HEK293 (cell line): ENCODE data around the gene LGALS3BP.

Source experiments
- CTCF ChIA-PET: fragments of 350-600 bp; formaldehyde crosslinking; extraction: SDS; loops from one replicate; lab custom pipeline; 2021; ENCODE audit warnings: antibody characterized with exemption; lab: Yijun Ruan, JAX
- POLR2A ChIA-PET: fragments of 300-600 bp; formaldehyde crosslinking; extraction: SDS; loops from one replicate; lab custom pipeline; 2020; ENCODE audit warnings: antibody characterized with exemption, inconsistent platforms; lab: Yijun Ruan, JAX
- H3K27ac ChIP-seq: fragments of 200-500 bp; sonication (Bioruptor generic); 2 replicates; pipeline ENCODE4 v1.5.1; 2014; ENCODE audit warnings: low read depth, low read length, control low read depth, inconsistent platforms; ENCODE audit errors: extremely low read depth
- H3K36me3 ChIP-seq, 2 experiments: fragments of 200-500 bp in 1 of 2; sonication (Bioruptor generic) in 1 of 2; 1 replicate in 1 of 2; 2 replicates in 1 of 2; pipeline ENCODE4 v1.5.1; 2014 to 2017; ENCODE audit warnings: inconsistent platforms in 2 of 2, low read length in 2 of 2; ENCODE audit not compliant: control insufficient read depth in 2 of 2, insufficient read depth in 1 of 2
- H3K4me1 ChIP-seq: fragments of 200-500 bp; sonication (Bioruptor generic); 2 replicates; pipeline ENCODE4 v1.5.1; 2014; ENCODE audit warnings: mild to moderate bottlenecking, low read length, inconsistent platforms; ENCODE audit not compliant: control insufficient read depth, insufficient read depth
- H3K4me3 ChIP-seq: 2 replicates; pipeline ENCODE4 v1.5.1; 2011; ENCODE audit warnings: low read depth, mild to moderate bottlenecking, control low read depth, low read length, moderate library complexity
- H3K9me3 ChIP-seq: fragments of 200-500 bp; sonication (Bioruptor generic); 2 replicates; pipeline ENCODE4 v1.5.1; 2014; ENCODE audit warnings: low read depth, low read length, inconsistent platforms; ENCODE audit not compliant: control insufficient read depth, insufficient read depth
- KLF1 ChIP-seq: fragments of 450-650 bp; formaldehyde crosslinking; IDR thresholded peaks from 2 replicates; pipeline ENCODE4 v1.5.1; 2016; ENCODE audit warnings: missing biosample characterization, missing genetic modification characterization
- KLF17 ChIP-seq: fragments of 450-650 bp; formaldehyde crosslinking; IDR thresholded peaks from 2 replicates; pipeline ENCODE4 v1.5.1; 2016; ENCODE audit warnings: missing biosample characterization, missing genetic modification characterization
- SP3 ChIP-seq: fragments of 450-650 bp; formaldehyde crosslinking; IDR thresholded peaks from 2 replicates; pipeline ENCODE4 v1.5.1; 2016; ENCODE audit warnings: missing biosample characterization, missing genetic modification characterization
- ZBTB17 ChIP-seq: fragments of 450-650 bp; formaldehyde crosslinking; IDR thresholded peaks from 2 replicates; pipeline ENCODE4 v1.5.1; 2016; ENCODE audit warnings: missing biosample characterization, missing genetic modification characterization
- ZBTB8A ChIP-seq: fragments of 450-650 bp; formaldehyde crosslinking; IDR thresholded peaks from 2 replicates; pipeline ENCODE4 v1.5.1; 2016; ENCODE audit warnings: missing biosample characterization, missing genetic modification characterization
- ZNF146 ChIP-seq: fragments of 450-650 bp; formaldehyde crosslinking; IDR thresholded peaks from 2 replicates; pipeline ENCODE4 v1.5.1; 2016; ENCODE audit warnings: missing biosample characterization, missing genetic modification characterization
- ZNF175 ChIP-seq: fragments of 450-650 bp; formaldehyde crosslinking; IDR thresholded peaks from 2 replicates; pipeline ENCODE4 v1.5.1; 2016; ENCODE audit warnings: missing biosample characterization, missing genetic modification characterization
- ZNF24 ChIP-seq: fragments of 450-650 bp; formaldehyde crosslinking; IDR thresholded peaks from 2 replicates; pipeline ENCODE4 v1.5.1; 2016; ENCODE audit warnings: missing biosample characterization, missing genetic modification characterization
- ZNF26 ChIP-seq: fragments of 450-650 bp; formaldehyde crosslinking; IDR thresholded peaks from 2 replicates; pipeline ENCODE4 v1.5.1; 2016; ENCODE audit warnings: missing biosample characterization, missing genetic modification characterization
- ZNF423 ChIP-seq: fragments of 450-650 bp; formaldehyde crosslinking; IDR thresholded peaks from 2 replicates; pipeline ENCODE4 v1.5.1; 2016; ENCODE audit warnings: missing biosample characterization, missing genetic modification characterization
- ZNF501 ChIP-seq: fragments of 450-650 bp; formaldehyde crosslinking; IDR thresholded peaks from 2 replicates; pipeline ENCODE4 v1.5.1; 2016; ENCODE audit warnings: missing biosample characterization, missing genetic modification characterization
- ZNF544 ChIP-seq: fragments of 450-650 bp; formaldehyde crosslinking; IDR thresholded peaks from 2 replicates; pipeline ENCODE4 v1.5.0; 2017; ENCODE audit warnings: missing biosample characterization, missing genetic modification characterization
- ZNF600 ChIP-seq: fragments of 450-650 bp; formaldehyde crosslinking; IDR thresholded peaks from 2 replicates; pipeline ENCODE4 v1.5.1; 2016; ENCODE audit warnings: missing biosample characterization, missing genetic modification characterization
- ZNF621 ChIP-seq: fragments of 450-650 bp; formaldehyde crosslinking; IDR thresholded peaks from 2 replicates; pipeline ENCODE4 v1.5.1; 2017; ENCODE audit warnings: missing biosample characterization, missing genetic modification characterization
- ZNF639 ChIP-seq: fragments of 450-650 bp; formaldehyde crosslinking; IDR thresholded peaks from 2 replicates; pipeline ENCODE4 v1.5.1; 2016; ENCODE audit warnings: missing biosample characterization, missing genetic modification characterization
- ZNF785 ChIP-seq: fragments of 450-650 bp; formaldehyde crosslinking; IDR thresholded peaks from 2 replicates; pipeline ENCODE4 v1.5.1; 2016; ENCODE audit warnings: missing biosample characterization, missing genetic modification characterization
- ZNF792 ChIP-seq: fragments of 450-650 bp; formaldehyde crosslinking; IDR thresholded peaks from 2 replicates; pipeline ENCODE4 v1.5.1; 2016; ENCODE audit warnings: missing biosample characterization, missing genetic modification characterization
- ZSCAN16 ChIP-seq: fragments of 450-650 bp; formaldehyde crosslinking; IDR thresholded peaks from 2 replicates; pipeline ENCODE4 v1.5.1; 2016; ENCODE audit warnings: missing biosample characterization, missing genetic modification characterization
- ZSCAN4 ChIP-seq: fragments of 450-650 bp; formaldehyde crosslinking; IDR thresholded peaks from 2 replicates; pipeline ENCODE4 v1.5.1; 2017; ENCODE audit warnings: missing biosample characterization, missing genetic modification characterization

LGALS3BP gene

GRCh38 chr17:78940258-78940657 is 39.5 kb downstream of the LGALS3BP start (continued):
- TF ChIP-seq ZSCAN4 (tag by site-specific recombination) (no peak), ZNF175 (no peak), ZNF785 (tag by site-specific recombination) (no peak)

GRCh38 chr17:78939615-78940014 is 40.1 kb downstream of the LGALS3BP start:
- no peaks in the 10 kb centered on the region for H3K9me3 ChIP-seq
- H3K4me3 ChIP-seq = no peak overlapping the region
- H3K27ac ChIP-seq = no peak overlapping the region
- ChIA-PET CTCF (interaction anchor here (0.6 kb wide), 1 partner anchor 87 kb away, joined by 3 read pairs; no protein-coding TSS in a partner anchor), POLR2A (no interaction called here)
- no peak for TF ChIP-seq ZNF146 (tag by site-specific recombination)
- 0 out of 2 replicates have a peak, but pooled peaks have one; percentile 8 for TF ChIP-seq ZNF600 (tag by site-specific recombination)
- TF ChIP-seq SP3 (tag by site-specific recombination) = no peak
- no peak for TF ChIP-seq ZNF423 (tag by site-specific recombination)
- peak; percentile 43; the same call in 1 of the 2 replicates for TF ChIP-seq ZBTB8A (tag by site-specific recombination)
- no peak for TF ChIP-seq ZNF792
- no peak for TF ChIP-seq ZSCAN16
- no peak for TF ChIP-seq ZNF26 (tag by site-specific recombination)
- TF ChIP-seq ZNF621 (tag by site-specific recombination) = no peak
- TF ChIP-seq ZNF544 (tag by site-specific recombination) = no peak
- TF ChIP-seq ZNF639 = no peak
- TF ChIP-seq ZNF501 = no peak
- TF ChIP-seq KLF1 (tag by site-specific recombination) = 0 out of 2 replicates have a peak, but pooled peaks have one; percentile 10
- TF ChIP-seq ZBTB17 = peak; percentile 57; the same call in 1 of the 2 replicates
- H3K4me1 ChIP-seq = peaks cover 13% of the 10 kb centered on the region
- no peaks in the 10 kb centered on the region for H3K36me3 ChIP-seq

- Histone ChIP-seq H3K36me3 (no peaks in the 10 kb centered on the region), H3K27ac (no peak overlapping the region)
- CTCF ChIA-PET = interaction anchor here (0.7 to 1.9 kb wide), 3 partner anchors 34 to 492 kb away, joined by 3 to 5 read pairs (median 3); no protein-coding TSS in a partner anchor
- TF ChIP-seq ZNF24 (tag by site-specific recombination) (no peak), KLF17 (tag by site-specific recombination) (no peak)
- TF ChIP-seq, all 188 proteins: peak for 0
- POLR2A ChIA-PET = no interaction called here
- peaks cover 23% of the 10 kb centered on the region for H3K4me1 ChIP-seq
- no peaks in the 10 kb centered on the region for H3K9me3 ChIP-seq
- no peak overlapping the region for H3K4me3 ChIP-seq
Observed at GRCh38 chr17:78937561-78937960, 42.2 kb downstream of the LGALS3BP start.
